BE2C (cell line): ENCODE results near the gene CDC7.

ENCODE experiments used
- DNase-seq: peaks from one replicate; pipeline ENCODE4 v3.0.0-alpha.2; 2020
- H3K27me3 ChIP-seq: fragments of 250-450 bp; sonication (Bioruptor Pico); 2 replicates; pipeline ENCODE4 v1.5.1; 2020; ENCODE audit warnings: mild to moderate bottlenecking
- H3K36me3 ChIP-seq: fragments of 250-450 bp; sonication (Bioruptor Pico); 2 replicates; pipeline ENCODE4 v1.5.1; 2020; ENCODE audit warnings: mild to moderate bottlenecking
- H3K4me1 ChIP-seq: fragments of 250-450 bp; sonication (Bioruptor Pico); 2 replicates; pipeline ENCODE4 v1.5.1; 2020
- H3K4me3 ChIP-seq: 2 replicates; pipeline ENCODE4 v1.5.1; 2011; ENCODE audit warnings: low read depth, low read length
- H3K9me3 ChIP-seq: fragments of 250-450 bp; sonication (Bioruptor Pico); 2 replicates; pipeline ENCODE4 v1.5.1; 2020
- TF ChIP-seq, protein P1 (sequence below): IDR thresholded peaks from 2 replicates; pipeline ENCODE4 v1.5.1; 2012; ENCODE audit warnings: mild to moderate bottlenecking, low read depth, low read length

Gene CDC7

GRCh38 chr1:91549041-91549735, 48.5 kb downstream of the CDC7 start:
- H3K9me3 ChIP-seq = no peaks in the 10 kb centered on the region
- H3K36me3 ChIP-seq = no peaks in the 10 kb centered on the region
- H3K27me3 ChIP-seq = no peaks in the 10 kb centered on the region
- H3K4me1 ChIP-seq = no peaks in the 10 kb centered on the region
- DNase-seq = no peak
- H3K4me3 ChIP-seq = no peak overlapping the region
- TF ChIP-seq, protein P1, sequence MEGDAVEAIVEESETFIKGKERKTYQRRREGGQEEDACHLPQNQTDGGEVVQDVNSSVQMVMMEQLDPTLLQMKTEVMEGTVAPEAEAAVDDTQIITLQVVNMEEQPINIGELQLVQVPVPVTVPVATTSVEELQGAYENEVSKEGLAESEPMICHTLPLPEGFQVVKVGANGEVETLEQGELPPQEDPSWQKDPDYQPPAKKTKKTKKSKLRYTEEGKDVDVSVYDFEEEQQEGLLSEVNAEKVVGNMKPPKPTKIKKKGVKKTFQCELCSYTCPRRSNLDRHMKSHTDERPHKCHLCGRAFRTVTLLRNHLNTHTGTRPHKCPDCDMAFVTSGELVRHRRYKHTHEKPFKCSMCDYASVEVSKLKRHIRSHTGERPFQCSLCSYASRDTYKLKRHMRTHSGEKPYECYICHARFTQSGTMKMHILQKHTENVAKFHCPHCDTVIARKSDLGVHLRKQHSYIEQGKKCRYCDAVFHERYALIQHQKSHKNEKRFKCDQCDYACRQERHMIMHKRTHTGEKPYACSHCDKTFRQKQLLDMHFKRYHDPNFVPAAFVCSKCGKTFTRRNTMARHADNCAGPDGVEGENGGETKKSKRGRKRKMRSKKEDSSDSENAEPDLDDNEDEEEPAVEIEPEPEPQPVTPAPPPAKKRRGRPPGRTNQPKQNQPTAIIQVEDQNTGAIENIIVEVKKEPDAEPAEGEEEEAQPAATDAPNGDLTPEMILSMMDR = no peak

- Histone ChIP-seq H3K4me3 (no peak overlapping the region), H3K36me3 (no peaks in the 10 kb centered on the region), H3K9me3 (no peaks in the 10 kb centered on the region), H3K4me1 (no peaks in the 10 kb centered on the region), H3K27me3 (no peaks in the 10 kb centered on the region)
- DNase-seq = no peak
- TF ChIP-seq, protein P1 = no peak
Observed at GRCh38 chr1:91550961-91551360, 50.3 kb downstream of the CDC7 start.

DNA sequence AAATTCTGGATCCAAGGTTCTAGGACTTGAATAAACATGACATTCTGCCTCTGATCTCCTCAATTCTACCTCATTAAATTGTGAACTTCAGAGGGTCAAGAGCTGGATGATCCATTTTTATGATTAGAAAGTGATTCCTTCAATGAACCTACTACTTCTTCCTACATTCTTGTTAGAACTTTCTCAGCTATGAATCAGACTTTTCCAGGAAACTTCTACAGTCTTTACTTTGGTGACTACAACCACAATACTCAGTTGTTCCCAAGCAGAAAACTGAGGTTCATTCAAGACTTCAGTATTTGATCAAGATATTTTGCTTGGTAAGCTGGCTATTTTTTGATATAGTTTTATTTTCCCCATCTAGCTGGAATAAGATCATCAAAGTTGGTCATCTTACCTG, 51.4 kb downstream of the CDC7 start:
- no peaks in the 10 kb centered on the region for H3K4me1 ChIP-seq
- TF ChIP-seq, protein P1 = no peak
- H3K36me3 ChIP-seq = no peaks in the 10 kb centered on the region
- no peaks in the 10 kb centered on the region for H3K9me3 ChIP-seq
- DNase-seq = no peak
- no peak overlapping the region for H3K4me3 ChIP-seq
- no peaks in the 10 kb centered on the region for H3K27me3 ChIP-seq

DNA sequence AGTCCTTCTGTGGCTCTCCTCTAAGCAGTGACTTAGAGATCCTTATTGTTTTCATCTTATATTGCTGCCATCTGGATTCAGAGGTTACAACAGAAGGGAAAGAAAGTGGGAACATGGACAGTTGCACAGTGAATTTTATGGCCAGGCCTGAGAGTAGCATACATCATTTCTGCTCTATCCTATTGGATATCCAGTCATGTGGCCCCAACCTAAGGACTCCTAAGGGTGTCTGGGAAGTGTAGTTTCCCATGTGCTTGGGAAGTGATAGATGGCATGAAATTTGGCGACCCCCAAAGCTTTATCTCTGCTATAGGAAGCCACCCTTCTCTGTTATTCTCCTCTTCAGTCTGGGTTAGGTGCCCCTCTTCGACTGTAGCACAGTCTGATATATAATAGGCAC, 51.9 kb downstream of the CDC7 start:
- no peak for DNase-seq
- TF ChIP-seq, protein P1 = no peak
- H3K4me3 ChIP-seq = no peak overlapping the region
- H3K9me3 ChIP-seq = no peaks in the 10 kb centered on the region
- H3K27me3 ChIP-seq = no peaks in the 10 kb centered on the region
- H3K36me3 ChIP-seq = no peaks in the 10 kb centered on the region
- no peaks in the 10 kb centered on the region for H3K4me1 ChIP-seq

DNA sequence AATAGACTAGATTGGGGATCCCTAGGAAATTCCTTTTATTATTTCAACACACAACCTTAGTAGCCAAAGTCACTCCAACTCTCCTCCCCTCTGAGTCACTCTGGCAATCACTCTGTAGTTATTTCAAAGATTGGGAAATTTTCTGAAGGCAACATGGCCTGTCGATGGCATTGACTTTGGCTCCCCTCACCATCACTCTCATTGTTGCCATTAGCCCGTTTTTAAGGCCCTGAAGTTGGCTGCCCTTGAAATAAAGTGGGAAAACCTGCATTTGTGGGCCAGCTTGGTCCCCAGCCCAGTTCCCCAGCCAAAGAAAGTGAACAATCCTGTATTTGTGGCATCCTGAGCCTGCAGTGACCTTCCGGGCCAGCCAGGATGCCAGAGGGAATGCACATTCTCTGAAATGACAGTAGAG, 52.5 kb downstream of the CDC7 start:
- Histone ChIP-seq H3K9me3 (no peaks in the 10 kb centered on the region), H3K4me3 (no peak overlapping the region), H3K4me1 (no peaks in the 10 kb centered on the region), H3K36me3 (no peaks in the 10 kb centered on the region), H3K27me3 (no peaks in the 10 kb centered on the region)
- TF ChIP-seq, protein P1 = no peak
- DNase-seq = no peak

GRCh38 chr1:91555074-91555730, 54.6 kb downstream of the CDC7 start:
- Histone ChIP-seq H3K9me3 (no peaks in the 10 kb centered on the region), H3K4me3 (no peak overlapping the region), H3K4me1 (no peaks in the 10 kb centered on the region), H3K27me3 (no peaks in the 10 kb centered on the region), H3K36me3 (no peaks in the 10 kb centered on the region)
- no peak for DNase-seq
- TF ChIP-seq, protein P1 = no peak
